Measurements from ENCODE around the gene ETNPPL.

GRCh38 chr4:108783665-108784463 is 21.0 kb upstream of the ETNPPL start:
- no peak for TF ChIP-seq CTCF (IDR thresholded peaks at IDR 0.05)
- no peak for TF ChIP-seq POLR2A (IDR thresholded peaks at IDR 0.05)
